ENCODE measurements around the gene CCIN.
"Not testable (repeated sequence)": the region's sequence is repeated elsewhere in the genome, so short reads cannot be mapped to it uniquely, and the experiment has no call there.

The CCIN gene

GRCh38 chr9:36160126-36160525, 9.1 kb upstream of the CCIN start:
- DNase-seq (ENCODE audit: low spot score): not testable (repeated sequence)

DNA sequence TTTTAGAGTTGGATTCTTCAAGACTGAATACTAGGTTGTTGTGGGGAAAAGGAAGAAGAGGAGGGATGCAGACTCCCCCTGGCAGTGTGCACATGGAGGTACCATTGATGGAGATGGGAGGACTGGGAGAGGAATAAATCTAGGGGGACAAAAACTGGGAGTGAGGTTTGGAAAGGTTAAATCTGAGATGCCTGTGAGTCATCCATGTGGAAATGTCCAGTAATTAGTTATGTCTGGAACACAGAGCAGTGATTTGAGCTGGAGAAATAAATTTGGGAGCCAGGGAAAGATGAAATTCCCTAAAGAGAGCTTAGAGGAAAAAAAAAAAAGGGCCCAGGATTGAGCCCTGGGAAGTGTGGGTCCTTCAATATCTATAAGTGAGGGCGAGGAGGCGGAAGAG, 8.0 kb upstream of the CCIN start:
- no peak for DNase-seq (ENCODE audit: low spot score)

DNA sequence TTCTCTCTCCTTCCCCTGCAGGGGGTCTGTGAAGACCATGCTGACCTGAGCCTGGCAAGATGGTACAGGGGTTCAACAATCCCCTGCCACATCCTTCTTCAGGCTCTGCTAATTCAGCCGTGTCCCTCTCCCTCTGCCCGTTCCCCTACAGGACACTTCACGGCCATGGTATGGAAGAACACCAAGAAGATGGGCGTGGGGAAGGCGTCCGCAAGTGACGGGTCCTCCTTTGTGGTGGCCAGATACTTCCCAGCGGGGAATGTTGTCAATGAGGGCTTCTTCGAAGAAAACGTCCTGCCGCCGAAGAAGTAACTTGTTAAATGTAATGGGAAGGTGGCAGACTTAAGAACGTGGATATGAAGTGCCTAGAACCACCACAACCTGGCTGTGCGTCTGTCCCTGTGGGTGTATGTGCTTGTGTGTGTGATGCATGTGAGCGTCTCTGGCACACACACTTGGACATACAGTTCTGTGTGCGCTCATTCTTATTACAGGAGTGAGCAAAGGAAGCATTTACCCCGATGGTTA, 6.9 kb upstream of the CCIN start:
- DNase-seq (ENCODE audit: low spot score): no peak

GRCh38 chr9:36163049-36163785, 6.0 kb upstream of the CCIN start:
- peak; percentile 85 for DNase-seq (ENCODE audit: low spot score)

DNA sequence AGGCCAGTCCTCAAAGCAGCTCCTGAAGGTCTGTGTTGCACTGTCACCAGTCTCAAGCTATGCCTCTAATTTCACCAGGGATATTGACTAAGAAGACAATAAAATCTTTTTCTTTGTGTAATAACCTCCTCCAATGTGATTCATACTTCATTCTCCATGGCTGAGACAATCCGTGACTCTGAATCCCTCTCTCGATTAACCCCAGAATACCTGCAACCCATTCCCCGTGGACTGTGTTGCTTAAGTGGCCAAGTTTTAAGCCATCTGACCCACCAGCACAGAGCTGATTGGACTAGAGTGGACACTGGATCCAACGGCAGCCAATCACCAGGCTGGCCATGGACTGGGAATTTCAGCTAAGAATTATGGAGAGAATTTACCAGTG, 5.4 kb upstream of the CCIN start:
- no peak for DNase-seq (ENCODE audit: low spot score)

DNA sequence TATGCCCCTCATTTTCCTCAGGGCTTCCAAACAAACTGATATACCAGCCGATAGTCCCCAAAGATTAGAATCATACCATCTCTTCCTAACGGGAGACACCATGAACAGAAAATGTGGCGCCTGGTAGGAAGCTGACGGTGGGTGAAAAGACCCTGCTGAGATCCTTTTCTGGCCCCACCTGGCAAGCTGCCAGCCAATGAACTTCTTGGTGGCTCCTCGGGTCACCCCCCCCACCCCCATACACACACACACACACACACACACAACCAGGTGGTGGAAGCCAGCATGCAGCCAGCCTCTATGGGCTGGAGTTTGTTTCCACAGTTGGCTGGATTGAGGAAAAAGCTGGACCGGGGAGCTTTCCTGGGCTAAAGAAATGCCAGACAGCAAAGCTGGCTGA, 4.8 kb upstream of the CCIN start:
- no peak for DNase-seq (ENCODE audit: low spot score)

DNA sequence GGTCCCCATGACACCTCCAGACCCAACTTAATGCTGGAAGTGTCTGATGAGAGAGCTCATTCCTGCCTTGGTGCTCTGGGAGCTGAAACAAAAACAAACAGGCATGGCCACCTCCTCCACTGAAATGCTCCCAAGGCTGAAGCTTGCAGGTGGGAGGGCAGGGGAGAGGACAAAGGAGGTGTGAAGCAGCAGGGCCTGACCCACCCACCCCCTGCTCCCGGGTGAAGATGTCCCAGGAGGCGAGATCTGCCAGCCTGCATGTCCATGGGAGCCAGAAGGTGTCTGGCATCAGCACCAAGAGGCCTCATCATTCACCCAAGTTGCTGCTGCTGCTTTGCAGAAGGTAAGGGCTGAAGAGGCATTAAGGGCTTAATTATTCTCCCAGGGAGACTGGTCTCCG, 4.2 kb upstream of the CCIN start:
- DNase-seq (ENCODE audit: low spot score): no peak

- no peak for DNase-seq (ENCODE audit: low spot score)
Observed at GRCh38 chr9:36165826-36166167, 3.4 kb upstream of the CCIN start.

DNA sequence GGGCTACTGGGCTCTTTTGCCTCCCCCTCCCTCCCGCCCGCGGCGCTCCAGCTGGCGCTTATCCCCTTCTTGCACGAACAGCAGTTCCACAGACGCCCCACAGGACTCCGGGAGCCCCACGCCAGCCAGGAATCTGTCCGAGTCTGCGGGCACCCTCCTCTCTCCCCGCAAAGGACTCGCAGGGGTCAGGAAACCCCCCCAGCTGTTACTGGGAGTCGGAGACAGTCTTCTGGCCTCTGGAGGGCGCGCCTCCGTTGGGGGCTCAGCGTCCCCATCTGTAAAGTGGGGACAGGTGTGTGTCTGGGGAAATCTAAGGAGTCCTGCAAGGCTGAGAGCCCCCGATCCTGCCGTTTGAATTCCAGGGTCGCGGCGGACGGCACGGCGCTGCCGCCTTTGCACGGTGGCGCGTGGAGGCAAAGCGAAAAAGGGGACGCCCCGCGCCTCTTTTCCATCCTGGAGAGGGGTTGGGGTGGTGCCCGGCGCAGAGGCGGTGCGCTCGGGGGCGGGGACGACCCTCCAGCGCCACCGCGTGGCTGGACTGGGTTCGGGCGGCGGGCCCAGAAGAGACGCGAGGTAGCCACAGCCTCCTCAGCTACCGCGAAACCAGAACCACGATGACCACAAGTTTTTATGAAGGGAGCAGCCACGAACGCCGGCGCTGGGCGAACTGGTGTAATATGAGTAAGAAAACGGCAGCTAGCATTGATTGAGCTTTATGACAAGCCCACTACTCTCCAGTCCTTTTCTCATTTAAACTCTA, 2.8 kb upstream of the CCIN start:
- DNase-seq (ENCODE audit: low spot score): peak; percentile 96

- no peak for DNase-seq (ENCODE audit: low spot score)
Observed at GRCh38 chr9:36169708-36170107, 520 bp downstream of the CCIN start.

- no peak for DNase-seq (ENCODE audit: low spot score)
Observed at GRCh38 chr9:36170531-36170930, 1.3 kb downstream of the CCIN start.

DNA sequence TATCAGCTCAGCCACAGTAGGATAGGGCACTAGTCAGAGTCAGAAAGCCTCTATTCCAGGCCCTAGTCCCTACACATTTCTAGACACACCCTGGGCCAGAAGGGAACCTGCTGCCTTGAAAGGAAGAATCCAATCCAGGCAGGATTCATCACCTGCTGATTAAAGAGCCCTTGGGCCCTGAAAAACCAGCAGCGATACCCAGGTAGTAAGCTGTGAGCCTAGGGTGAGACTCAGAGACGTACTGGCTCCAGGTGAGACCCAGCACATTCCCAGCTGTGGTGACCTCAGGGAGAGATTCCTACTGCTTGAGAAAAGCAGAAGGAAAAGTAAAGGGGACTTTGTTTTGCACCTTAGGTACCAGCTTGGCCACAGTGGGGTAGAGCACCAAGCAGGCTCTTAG, 4.7 kb downstream of the CCIN start:
- no peak for DNase-seq (ENCODE audit: low spot score)

DNA sequence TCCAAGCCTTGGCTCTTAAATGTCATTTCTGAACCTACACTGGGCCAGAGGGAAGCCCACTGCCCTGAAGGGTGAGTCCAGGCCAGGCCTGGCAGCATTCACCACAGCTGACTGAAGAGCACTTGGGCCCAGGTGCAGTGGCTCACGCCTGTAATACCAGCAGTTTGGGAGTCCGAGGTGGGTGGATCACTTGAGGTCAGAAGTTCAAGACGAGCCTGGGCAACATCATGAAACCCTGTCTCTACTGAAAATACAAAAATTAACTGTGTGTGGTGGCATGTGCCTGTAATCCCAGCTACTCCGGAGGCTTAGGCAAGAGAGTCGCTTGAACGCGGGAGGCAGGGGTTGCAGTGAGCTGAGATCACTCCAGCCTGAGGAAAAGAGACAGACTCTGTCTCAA, 5.1 kb downstream of the CCIN start:
- no peak for DNase-seq (ENCODE audit: low spot score)

DNA sequence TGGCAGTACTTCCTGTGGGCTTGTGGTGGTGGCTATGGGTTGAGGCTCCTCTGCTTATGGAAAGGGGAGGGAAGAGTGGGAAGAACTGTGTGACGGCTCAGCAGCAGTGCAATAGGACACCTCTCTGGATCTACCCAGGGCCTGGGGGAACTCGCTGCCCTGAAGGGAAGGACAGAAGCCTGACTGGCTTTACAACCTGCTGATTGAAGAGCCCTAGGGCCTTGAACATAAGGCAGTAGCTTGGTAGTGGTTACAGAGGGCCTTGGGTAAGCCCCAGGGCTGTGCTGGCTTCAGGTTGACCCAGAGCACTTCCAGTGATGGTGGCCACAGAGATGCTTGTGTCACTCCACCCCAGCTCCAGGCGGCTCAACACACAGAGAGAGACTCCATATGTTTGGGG, 5.5 kb downstream of the CCIN start:
- DNase-seq (ENCODE audit: low spot score): no peak

DNA sequence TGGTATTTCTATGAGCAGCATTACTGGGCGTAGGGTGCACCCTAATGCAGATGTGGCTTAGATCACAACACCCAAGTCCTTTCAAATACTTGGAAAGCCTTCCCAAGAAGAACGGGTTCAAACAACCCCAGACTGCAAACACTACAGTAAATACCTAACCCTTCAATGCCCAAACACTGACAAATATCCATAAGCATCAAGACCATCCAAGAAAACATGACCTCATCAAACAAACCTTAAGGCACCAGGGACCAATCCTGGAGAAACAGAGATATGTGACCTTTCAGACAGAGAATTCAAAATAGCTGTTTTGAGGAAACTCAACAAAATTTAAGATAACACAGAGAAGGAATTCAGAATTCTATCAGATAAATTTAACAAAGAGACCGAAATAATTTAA, 6.0 kb downstream of the CCIN start:
- DNase-seq (ENCODE audit: low spot score): not testable (repeated sequence)

GRCh38 chr9:36176496-36176895, 7.3 kb downstream of the CCIN start:
- DNase-seq (ENCODE audit: low spot score): not testable (repeated sequence)

- DNase-seq (ENCODE audit: low spot score): no peak
Observed at GRCh38 chr9:36177571-36177970, 8.4 kb downstream of the CCIN start.

GRCh38 chr9:36180243-36180642, 11.1 kb downstream of the CCIN start:
- not testable (repeated sequence) for DNase-seq (ENCODE audit: low spot score)

DNA sequence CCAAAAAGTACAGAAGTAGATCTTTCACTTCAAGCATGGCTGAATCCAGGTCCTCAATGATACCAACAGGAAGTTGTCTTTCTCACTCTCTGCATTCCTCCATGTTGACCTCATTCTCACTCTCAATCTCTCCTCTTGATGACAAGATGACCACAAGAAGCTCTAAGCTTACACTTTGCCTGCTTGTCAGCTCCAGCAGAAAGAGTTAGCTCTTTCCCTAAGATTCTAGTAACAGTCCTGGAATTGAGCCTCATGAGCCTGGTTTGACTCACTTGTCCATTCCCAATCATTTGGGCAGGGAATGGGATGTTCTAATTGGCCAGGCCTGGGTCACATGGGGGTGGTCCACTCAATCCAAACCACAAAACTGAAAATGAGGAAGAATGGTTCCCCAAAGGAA, 18.2 kb downstream of the CCIN start:
- no peak for DNase-seq (ENCODE audit: low spot score)

DNA sequence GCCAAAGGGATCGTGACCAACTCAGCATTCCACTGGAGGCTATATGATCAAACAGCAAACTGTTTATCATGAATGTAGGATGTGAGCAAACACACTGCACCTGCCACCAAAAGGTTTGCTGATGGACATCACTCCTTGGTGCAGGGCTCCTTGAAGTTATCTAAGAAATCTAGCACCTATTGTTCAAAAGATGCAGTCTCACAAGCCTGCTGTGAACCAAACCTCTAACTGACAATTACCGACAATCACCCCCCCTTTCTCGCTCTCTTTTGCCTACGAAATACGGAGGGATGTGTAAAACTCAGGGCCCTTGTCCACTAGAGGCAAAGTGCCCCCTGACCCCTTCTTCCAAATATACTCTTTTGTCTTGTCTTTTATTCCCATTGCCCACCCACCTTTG, 19.0 kb downstream of the CCIN start:
- no peak for DNase-seq (ENCODE audit: low spot score)

GRCh38 chr9:36189976-36190375, 20.8 kb downstream of the CCIN start:
- DNase-seq (ENCODE audit: low spot score): no peak

DNA sequence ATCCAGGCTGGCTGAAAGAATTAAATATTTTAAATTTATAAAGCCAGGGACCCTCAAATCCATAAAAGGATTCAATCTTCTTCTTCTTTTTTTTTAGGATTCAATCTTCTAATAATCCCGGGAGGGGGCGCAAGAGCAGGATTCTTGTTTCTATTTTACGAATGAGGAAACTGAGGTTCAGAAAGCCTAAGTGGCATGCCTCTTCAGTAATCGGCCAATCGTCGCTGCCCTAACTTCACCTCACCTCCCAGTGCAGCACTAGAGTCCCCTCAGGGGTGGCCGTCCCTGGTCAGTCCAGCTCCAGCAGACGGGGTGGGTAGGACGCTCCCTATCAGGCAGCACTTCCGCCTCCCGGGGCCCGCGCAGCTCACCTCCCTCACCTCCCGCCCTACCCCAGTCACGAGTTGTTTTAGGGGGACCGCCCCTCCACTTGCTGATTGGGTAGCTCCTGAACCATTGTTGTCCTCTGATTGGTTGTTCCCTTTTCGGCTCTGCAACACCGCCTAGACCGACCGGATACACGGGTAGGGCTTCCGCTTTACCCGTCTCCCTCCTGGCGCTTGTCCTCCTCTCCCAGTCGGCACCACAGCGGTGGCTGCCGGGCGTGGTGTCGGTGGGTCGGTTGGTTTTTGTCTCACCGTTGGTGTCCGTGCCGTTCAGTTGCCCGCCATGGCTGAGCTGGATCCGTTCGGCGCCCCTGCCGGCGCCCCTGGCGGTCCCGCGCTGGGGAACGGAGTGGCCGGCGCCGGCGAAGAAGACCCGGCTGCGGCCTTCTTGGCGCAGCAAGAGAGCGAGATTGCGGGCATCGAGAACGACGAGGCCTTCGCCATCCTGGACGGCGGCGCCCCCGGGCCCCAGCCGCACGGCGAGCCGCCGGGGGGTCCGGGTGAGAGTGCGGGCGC, 21.5 kb downstream of the CCIN start, which contains the start of gene CLTA:
Gene CLTA, plus strand, starts transcription at position 534 of the 902 bp plus-strand sequence. Its CDS starts 136 bp downstream, at position 670.
- peak; percentile 100 for DNase-seq (ENCODE audit: low spot score)
